Urothelium cell line (cell line): ENCODE data around the gene PSMD7.

Source experiments
- DNase-seq: peaks from one replicate; pipeline ENCODE4 v3.0.0; 2011; ENCODE audit warnings: low spot score, mixed read lengths
- FAIRE-seq: peaks from 2 replicates; lab custom pipeline; 2011; peaks lifted over from hg19 to GRCh38; lab: Jason Lieb, UNC

The PSMD7 gene

DNA sequence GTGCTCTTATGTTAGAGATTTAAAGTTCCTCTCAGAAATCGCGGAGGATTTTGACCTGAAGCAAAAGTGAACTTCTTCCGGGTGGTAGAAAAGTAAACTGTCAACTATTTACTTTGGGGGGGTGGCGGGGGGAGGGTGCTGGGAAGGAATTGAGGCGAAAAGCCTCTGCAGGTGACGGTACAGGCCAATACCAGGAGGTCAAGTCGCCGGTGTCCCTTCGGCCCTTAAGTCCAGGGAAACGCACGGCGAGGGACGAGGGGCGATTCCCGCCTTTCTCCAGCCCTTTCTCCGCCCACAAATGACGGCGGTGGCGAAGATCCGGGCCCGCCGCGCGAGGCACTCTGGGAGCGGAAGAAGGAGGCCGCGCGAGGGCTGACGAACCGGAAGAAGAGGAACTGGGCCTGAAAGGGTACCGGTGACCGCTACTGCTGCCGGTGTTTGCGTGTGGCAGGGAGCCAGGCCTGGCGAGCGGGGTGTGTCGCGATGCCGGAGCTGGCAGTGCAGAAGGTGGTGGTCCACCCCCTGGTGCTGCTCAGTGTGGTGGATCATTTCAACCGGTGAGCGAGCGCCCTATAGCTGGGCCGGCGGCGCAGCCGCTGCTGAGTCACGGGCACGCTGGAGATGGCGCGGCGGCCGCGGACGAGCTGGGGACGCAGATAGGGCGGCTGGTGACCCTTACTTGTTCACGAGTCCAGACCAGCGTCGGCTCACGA lies at the start of gene PSMD7:
TSS of gene PSMD7 (plus strand) at position 383 of the 713 bp plus-strand sequence. CDS start at position 484, 101 bp downstream.
- FAIRE-seq (peak; percentile 75), DNase-seq (peak; percentile 94)

DNA sequence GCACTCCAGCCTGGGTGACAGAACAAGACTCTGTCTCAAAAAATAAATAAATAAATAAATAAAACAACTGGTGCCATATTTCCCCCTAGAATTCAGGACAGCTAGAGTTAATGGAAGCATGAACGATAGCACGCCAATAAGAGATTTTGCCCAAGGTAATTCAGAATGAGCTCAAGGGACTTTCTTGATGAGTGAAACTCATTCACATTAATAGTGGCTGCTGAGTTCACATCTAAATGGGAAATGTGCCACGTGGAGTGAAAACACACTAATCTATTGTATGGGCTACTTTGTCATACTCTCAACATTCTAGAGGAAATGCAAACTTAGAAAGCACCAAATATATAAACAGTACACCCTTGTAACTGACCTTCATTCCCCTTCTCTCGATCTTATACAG lies 47.4 kb upstream of the PSMD7 start:
- FAIRE-seq (no peak), DNase-seq (no peak)

DNA sequence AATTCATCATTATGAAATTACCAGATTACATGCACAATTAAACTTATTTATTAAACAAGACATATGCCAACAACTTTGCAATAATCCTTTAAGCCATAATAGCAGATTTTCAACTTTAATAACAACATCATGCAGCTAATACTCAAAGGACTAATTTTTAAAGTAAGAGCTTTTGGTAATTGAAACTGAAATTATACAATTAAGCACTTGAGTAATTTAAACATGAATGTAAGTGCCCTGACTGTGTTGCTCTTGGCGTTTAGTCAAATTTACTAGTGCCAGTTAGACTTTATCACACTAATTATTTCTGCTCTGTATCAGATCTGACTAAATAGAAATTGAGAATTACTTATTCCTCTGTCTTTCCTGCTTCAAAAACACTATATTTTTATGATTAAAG lies 46.8 kb upstream of the PSMD7 start:
- DNase-seq (no peak), FAIRE-seq (no peak)

- FAIRE-seq (no peak), DNase-seq (no peak)
These were observed 44.3 kb upstream of the PSMD7 start for GRCh38 chr16:74252329-74252728.

- DNase-seq = no peak
- FAIRE-seq = no peak
These were observed 43.3 kb upstream of the PSMD7 start for GRCh38 chr16:74253161-74253938.

- DNase-seq = no peak
- FAIRE-seq = no peak
These were observed 39.6 kb upstream of the PSMD7 start for GRCh38 chr16:74257061-74257460.

DNA sequence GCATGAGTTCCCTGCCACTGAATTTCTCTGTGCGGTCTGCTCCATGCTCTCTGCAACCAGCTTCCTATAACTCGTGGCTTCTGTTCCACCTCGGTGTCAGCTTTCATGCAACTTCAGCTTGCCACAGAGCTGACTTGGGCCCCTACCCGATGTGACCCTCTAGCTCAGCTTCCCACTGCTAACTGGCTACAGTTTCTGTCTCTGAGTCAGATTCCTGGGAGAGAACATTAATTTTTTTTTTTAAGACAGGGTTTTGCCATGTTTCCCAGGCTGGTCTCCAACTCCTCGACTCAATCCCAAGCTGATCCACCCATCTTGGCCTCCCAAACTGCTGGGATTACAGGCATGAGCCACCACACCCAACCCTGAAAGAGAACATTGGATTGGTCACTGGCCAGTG lies 35.5 kb upstream of the PSMD7 start:
- no peak for FAIRE-seq
- DNase-seq = no peak

- FAIRE-seq (no peak), DNase-seq (no peak)
These were observed 31.8 kb upstream of the PSMD7 start for GRCh38 chr16:74264811-74265210.

DNA sequence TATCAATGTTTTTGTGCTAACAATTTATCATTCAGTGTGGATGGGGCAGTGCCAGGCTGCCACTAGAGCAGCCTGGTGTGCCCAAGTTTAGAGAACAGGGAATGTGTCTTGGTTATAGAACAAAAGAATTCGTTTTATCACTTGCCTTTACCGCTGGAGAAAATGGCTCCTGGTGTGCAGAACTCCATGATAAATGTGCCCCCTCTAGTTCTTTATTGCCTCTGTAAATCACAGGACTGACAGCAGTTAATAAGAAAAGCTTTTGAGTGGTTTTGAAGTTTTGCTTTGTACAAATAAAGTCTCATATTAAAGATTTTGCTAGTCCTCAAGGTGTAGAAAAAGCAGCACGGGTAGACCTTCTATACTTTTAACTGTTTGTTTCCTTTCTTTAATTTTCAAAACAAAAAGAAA lies 28.2 kb upstream of the PSMD7 start:
- FAIRE-seq (no peak), DNase-seq (no peak)

DNA sequence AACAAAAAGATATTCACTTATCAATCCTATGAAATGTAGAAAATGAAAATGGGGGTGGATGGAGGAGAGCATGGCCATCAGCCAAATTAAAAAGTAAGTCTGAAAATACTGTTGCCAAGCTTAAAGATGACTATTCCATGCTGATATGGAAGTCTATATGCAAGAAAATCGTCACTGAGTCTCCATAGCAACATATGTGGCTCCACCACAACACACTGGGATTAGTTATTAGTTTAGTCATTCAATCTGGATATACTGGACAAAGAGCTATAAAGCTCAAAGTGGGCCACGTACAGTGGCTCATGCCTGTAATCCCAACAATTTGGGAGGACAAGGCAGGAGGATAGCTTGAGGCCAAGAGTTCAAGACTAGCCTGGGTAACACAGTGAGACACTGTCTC lies 24.7 kb upstream of the PSMD7 start:
- DNase-seq (no peak), FAIRE-seq (no peak)

DNA sequence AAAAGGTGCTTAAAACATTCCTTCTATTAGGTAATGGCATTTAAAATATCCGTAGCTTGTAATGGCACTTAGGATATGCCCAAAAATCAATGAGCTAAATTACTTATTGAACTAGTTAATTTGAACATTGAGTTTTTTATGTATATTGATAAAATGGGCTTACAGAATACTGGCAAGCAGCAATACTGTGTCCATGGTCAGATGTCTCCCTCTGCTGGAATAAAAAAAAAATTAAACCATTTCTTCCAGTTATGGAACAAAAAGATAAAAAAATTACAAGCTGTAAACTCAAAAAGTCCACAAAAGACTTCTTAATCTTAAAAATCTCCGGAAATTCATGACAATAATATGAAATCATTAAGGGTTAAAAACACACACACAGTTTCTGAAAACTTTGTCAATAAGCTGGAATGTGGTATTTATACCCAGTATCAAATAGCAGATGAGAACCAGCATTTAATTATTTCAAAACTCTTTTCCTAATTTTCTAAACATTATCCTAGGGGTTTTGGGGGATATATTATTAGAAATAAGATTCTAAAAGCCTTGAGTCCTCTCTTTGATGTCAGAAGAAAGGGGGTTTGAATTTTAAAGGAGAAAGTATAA lies 21.5 kb upstream of the PSMD7 start:
- no peak for FAIRE-seq
- DNase-seq = peak; percentile 18

GRCh38 chr16:74275711-74276110 lies 20.9 kb upstream of the PSMD7 start:
- FAIRE-seq = no peak
- no peak for DNase-seq

- FAIRE-seq = no peak
- no peak for DNase-seq
These were observed 18.6 kb upstream of the PSMD7 start for GRCh38 chr16:74277974-74278373.

GRCh38 chr16:74279266-74279665 lies 17.3 kb upstream of the PSMD7 start:
- no peak for FAIRE-seq
- no peak for DNase-seq

DNA sequence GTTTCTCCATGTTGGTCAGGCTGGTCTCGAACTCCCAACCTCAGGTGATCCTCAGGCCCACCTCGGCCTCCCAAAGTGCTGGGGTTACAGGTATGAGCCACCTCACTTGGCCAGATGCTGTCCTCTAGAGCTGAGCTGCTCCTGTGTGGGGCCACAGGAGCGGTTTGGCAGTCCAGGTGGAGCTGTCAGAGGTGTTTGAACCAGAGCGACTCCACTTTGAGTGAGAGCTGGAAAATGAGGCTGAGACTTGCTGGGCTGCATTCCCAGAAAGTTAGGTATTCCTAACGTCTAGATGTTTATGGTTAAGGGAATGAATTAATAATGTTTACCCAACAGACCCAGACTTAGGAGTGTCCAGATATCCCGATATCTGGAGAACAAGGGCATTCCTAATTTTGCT lies 16.8 kb upstream of the PSMD7 start:
- no peak for DNase-seq
- FAIRE-seq = no peak

DNA sequence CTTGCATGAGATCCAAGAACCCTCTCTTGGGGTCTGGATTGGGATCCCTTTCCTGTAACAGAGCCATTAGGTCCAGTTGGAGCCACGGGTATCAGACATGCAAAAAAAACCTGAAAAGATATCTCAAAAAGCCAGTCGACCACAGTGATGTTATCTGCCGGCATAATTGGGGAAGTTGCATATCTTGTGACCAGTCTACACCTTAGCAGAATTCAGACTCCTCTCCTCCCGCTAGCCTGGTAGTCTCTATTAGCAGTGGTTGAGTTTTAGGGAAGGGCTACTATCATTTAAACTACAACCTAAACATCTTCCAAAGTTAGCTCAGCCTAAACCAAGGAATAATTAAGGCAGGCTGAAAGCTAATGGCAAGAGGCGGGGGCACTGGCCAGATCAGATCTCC lies 16.2 kb upstream of the PSMD7 start:
- FAIRE-seq (no peak), DNase-seq (no peak)

- no peak for FAIRE-seq
These were observed 15.3 kb upstream of the PSMD7 start for GRCh38 chr16:74281300-74281699.

GRCh38 chr16:74283716-74284115 lies 12.9 kb upstream of the PSMD7 start:
- FAIRE-seq = no peak
- no peak for DNase-seq

More at GRCh38 chr16:74281300-74281699, 15.3 kb upstream of the PSMD7 start:
- no peak for DNase-seq

- FAIRE-seq (no peak), DNase-seq (no peak)
These were observed 8.5 kb upstream of the PSMD7 start for GRCh38 chr16:74288065-74288464.

- no peak for FAIRE-seq
- DNase-seq = no peak
These were observed 6.3 kb upstream of the PSMD7 start for GRCh38 chr16:74290356-74290755.

GRCh38 chr16:74291176-74291575 lies 5.4 kb upstream of the PSMD7 start:
- FAIRE-seq (no peak), DNase-seq (no peak)
